Stimulated activated CD8-positive, alpha-beta memory T cell treated with anti-CD3 and anti-CD28 coated beads, Interleukin-2, amount 100 ng/mL, for 1 hour (primary cell): ENCODE results near the gene NSUN7.
"Not testable (repeated sequence)": the region's sequence is repeated elsewhere in the genome, so short reads cannot be mapped to it uniquely, and the experiment has no call there.

Experiments
- DNase-seq, 2 donors: peaks; one replicate each; pipeline ENCODE4 v3.0.0-alpha.2; 2020; ENCODE audit warnings: low read depth in 2 of 2

The NSUN7 gene, protein sequence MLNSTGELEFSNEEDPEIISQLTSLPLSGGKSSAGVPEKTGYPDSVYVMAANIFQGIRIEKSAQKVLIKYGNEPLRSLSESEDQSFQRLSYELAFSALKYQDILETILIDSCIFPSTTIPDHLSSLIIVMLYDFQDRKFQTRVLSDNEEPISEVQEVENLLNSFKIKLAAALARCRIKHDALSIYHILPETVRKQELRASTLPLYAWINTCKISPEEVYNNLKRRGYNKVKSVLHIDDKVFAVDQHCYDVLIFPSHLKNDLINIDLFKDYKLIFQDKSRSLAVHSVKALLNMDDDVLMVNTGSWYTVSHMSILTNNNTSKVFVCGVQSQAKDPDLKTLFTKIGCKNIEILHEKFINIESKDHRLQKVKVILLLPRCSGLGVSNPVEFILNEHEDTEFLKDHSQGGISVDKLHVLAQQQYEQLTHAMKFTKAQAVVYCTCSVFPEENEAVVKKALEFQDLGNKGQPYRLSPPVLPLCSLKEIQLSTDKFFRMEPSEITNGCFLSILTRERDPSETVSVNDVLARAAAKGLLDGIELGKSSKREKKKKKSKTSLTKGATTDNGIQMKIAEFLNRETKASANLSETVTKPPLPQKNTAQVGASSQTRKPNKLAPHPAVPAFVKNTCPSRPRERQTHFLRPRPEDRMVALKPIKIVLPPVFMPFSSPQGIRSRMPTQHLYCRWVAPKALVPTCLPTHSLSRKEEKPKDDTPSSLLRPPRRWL

DNA sequence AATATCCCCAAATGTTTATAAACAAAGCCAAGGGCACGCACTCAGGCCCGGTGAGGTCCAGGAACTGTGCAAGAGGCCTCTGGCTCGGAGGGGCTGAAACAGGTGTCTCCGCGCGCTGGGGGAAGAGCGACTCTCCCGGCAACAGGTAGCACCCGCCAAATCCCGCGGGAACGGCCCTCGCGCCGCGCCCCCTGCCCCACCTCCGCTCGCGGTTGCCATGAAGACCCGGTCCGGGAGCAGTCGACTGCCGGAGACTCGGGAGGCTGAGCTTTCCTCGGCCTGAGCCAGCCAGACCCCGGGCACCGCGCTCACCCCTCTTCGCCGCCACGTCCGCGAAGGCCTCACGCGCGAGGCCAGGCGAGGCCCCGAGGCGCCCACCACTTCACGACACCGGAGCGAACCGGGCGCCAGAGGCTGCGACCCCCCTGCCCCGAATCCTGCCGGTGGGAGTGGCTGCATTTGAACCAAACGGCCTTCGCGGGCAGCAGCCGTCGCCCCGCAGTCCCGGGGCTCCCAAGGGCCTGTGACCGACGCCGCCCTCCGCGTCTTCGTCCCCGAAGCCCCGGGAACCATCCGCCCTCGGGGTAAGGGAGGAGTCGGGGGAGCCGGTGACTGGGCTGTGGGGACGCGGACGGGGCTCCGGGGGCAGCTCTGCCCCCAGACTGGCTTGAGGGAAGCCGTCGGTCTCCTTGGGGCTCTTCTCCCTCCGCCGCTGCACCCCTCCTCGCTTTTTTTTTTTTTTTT is at the start of gene NSUN7:
Gene NSUN7, plus strand, starts transcription at position 239 of the 744 bp plus-strand sequence. CDS start 739 bp downstream, outside the sequence.
- no peak for DNase-seq

DNA sequence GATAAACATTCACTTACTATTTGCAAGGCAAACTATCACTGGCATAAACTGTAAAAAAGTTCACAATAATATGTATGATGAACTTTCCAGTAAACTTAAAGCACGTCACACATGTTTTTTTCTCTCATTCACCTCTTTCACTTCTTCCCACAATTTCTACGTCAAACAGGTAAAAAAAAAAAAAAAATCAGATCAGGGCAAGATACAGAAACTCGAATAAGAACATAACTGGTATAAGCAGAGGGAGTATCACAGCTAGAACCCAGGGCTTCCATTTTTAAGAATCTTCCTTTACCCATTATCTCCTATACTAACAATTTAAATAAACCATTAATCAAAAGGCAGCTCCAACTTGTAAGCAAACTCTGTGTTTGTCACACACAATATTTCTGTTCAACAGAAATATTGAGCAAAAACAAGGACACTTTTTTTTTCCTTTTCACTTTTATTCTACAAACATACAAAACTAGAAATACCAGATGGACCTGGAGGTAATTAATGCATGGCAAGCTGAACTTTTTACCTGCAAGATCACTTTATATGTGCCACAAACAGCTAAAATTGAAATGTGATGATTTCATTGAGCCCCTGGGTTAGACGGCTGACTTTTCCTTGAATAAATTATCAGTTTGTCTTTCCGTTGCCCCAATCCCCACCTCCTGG is 47.5 kb upstream of the NSUN7 start:
- DNase-seq = no peak

- no peak for DNase-seq
These were observed 47.0 kb upstream of the NSUN7 start for GRCh38 chr4:40702800-40703151.

GRCh38 chr4:40704073-40704472 is 45.7 kb upstream of the NSUN7 start:
- DNase-seq = no peak

DNA sequence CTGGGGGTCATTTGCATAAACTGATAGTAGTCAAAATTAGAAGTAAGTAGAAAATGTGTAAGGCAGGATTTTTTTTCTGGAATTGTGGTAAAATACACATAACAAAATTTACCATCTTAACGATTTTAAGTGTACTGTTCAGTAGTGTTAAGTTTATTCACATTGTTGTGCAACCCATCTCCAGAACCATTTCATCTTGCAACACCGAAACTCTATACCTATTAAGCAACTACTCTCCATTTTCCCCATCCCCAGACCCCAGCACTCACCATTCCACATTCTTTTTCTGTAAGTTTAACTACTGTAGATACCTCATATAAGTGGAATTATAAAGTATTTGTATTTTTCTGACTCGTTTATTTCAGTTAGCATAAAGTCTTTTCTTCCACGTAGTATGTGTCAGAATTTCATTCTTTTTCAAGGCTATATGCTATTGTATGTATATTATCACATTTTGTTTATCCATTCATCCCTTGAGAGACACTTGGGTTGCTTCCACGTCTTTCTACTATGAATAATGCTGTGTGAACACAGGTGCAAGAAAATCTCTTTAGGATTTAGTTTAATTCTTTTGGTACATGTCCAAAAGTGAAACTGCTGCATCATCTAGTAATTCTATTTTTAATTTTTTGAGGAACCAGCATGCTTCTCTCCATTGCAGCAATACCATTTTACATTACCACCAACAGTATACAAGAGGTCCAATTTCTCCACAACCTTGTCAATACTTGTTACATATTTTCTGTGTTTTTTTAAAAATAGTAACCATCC is 39.1 kb upstream of the NSUN7 start:
- no peak for DNase-seq

DNA sequence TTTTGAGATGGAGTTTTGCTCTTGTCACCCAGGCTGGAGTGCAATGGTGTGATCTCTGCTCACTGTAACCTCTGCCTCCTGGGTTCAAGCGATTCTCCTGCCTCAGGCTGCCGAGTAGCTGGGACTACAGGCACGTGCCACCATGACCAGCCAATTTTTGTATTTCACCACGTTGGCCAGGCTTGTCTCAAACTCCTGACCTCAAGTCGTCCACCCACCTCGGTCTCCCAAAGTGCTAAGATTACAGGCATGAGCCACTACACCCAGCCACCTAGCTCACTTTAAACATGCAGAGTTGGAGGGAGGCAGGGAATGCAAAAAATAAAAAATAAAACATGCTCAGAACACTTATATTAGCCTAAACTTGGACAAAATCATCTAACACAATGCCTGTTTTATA is 36.8 kb upstream of the NSUN7 start:
- not testable (repeated sequence) for DNase-seq

GRCh38 chr4:40713798-40714197 is 36.0 kb upstream of the NSUN7 start:
- DNase-seq = no peak

GRCh38 chr4:40718586-40718985 is 31.2 kb upstream of the NSUN7 start:
- no peak for DNase-seq

DNA sequence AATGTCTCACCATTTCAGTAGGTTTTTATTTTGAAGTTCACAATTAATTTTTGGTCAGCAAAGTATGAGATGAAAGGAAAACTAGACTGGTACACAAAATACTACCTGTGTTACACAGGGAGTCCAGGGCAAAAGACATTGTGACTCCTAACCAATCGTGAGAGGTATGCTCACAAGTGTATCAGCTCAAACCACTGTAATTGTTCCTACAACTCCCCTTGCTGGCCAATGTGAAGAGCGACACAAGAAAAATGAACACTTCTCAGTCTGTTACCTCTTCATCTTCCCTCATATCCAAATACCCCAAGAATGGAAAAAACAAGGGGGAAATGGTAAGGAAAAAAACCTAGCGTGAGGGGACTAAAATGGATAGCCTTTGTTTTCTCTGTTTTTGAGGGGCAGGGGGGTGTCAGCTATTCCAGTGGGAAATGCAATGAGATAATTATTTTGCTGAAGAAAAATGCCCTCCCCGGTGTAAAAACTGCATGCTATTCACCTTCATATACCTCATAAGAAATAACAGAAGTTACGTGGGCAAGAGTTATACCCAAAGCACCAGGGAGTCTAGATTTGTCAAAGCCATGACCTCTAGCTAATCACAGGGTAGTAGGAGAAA is 30.6 kb upstream of the NSUN7 start:
- DNase-seq = no peak

- no peak for DNase-seq
These were observed 29.4 kb upstream of the NSUN7 start for GRCh38 chr4:40720351-40720750.

- no peak for DNase-seq
These were observed 28.8 kb upstream of the NSUN7 start for GRCh38 chr4:40720916-40721315.

GRCh38 chr4:40721730-40722171 is 28.0 kb upstream of the NSUN7 start:
- no peak for DNase-seq

GRCh38 chr4:40722576-40723161 is 27.1 kb upstream of the NSUN7 start:
- no peak for DNase-seq

DNA sequence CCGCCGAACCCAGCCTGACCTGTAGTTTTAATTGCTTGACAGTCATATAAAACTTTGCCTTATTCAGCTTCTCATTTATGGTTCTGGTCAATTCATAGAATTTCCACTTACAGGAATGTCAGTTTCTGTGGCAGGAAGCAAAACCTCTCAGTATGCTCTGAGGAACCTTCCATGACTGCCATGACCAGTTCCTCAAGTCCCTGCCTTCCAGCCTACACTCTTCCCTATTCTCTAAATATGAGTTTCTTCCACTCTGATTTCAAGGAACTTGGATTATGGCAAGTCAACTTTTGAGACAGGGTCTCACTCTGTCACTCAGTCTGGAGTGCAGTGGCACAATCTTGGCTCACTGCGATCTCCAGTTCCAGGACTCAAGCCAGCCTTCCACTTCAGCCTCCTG is 26.0 kb upstream of the NSUN7 start:
- no peak for DNase-seq

- DNase-seq = no peak
These were observed 21.4 kb upstream of the NSUN7 start for GRCh38 chr4:40728333-40728732.

DNA sequence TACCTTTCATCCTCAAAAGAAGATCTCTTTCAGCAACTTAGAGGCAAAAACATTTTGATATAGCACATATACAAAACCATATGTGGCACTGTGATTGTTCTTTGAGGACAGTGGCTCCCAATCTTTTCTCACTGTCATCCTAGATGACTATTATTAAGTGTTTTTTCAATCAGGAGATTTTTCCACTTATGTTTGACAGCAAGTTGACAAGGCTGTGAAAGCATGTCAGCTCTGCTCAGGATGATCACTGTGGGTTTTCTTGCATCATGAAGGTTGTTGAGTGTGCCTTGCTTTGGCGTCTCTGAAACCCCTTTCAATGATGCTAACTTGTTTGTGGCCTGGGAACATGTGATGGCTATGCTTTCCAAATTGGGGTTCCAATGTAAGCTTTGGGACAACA is 20.2 kb upstream of the NSUN7 start:
- DNase-seq = no peak

- no peak for DNase-seq
These were observed 19.6 kb upstream of the NSUN7 start for GRCh38 chr4:40730091-40730679.

GRCh38 chr4:40731361-40731760 is 18.4 kb upstream of the NSUN7 start:
- no peak for DNase-seq

GRCh38 chr4:40731792-40732245 is 17.9 kb upstream of the NSUN7 start:
- no peak for DNase-seq

DNA sequence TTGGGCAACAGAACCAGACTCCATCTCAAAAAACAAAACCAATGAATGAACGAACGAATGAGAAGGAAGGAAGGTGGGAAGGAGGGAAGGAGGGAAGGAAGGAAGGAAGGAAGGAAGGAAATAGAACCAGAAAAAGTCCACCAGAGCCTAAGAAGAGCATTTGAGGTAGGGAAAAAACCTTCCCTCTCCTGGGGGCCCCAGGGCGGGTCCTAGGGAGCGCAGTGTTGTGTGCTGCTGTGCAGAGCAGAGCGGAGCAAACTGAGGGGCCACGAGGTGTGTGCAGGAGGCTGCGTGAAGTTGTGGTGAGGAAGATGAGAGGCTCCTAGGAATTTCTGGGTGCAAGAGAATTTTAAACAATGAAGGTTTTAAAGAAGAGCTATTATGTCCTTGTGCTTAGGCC is 16.0 kb upstream of the NSUN7 start:
- no peak for DNase-seq
